Measurements from ENCODE around the gene PLPPR3. TPM values are rescaled to one million over a fixed set of nuclear protein-coding genes. Genes with fewer than 3 reads are reported as not detected.

Gene PLPPR3
- total and polyA plus RNA-seq, 2 donors (not counting 1 experiment from before 2014, with no cell fraction given): 0.19 to 2.5 TPM

GRCh38 chr19:805600-806550 is 15.9 kb downstream of the PLPPR3 start:
- H2AFZ ChIP-seq (ENCODE audit: low read length): no peak overlapping the region
- H3K27me3 ChIP-seq (ENCODE audit: control insufficient read depth, insufficient read depth, low read length): no peaks in the 10 kb centered on the region
- H3K9me3 ChIP-seq (ENCODE audit: control insufficient read depth, insufficient read depth, low read depth, low read length): no peaks in the 10 kb centered on the region
- peaks cover 59% of the 10 kb centered on the region for H3K36me3 ChIP-seq (ENCODE audit: control insufficient read depth, insufficient read depth, low read length)
- no peak overlapping the region for H3K9ac ChIP-seq (ENCODE audit: insufficient read depth, low read length)
- no peak for DNase-seq (ENCODE audit: low read depth in 2 of 2)
- H4K20me1 ChIP-seq (ENCODE audit: control insufficient read depth, extremely low read depth, insufficient read depth, low read length): peaks cover 5% of the 10 kb centered on the region
- no peak overlapping the region for H3K4me2 ChIP-seq (ENCODE audit: extremely low read depth, insufficient read depth, low read length)
- peaks cover 86% of the 10 kb centered on the region for H3K79me2 ChIP-seq (ENCODE audit: control insufficient read depth, insufficient read depth, low read length)
- peaks cover 14% of the 10 kb centered on the region for H3K4me1 ChIP-seq (ENCODE audit: control insufficient read depth, extremely low read depth, insufficient read depth, low read length)
- no peak overlapping the region for H3K27ac ChIP-seq (ENCODE audit: insufficient read depth, low read length)
- TF ChIP-seq, protein P1, sequence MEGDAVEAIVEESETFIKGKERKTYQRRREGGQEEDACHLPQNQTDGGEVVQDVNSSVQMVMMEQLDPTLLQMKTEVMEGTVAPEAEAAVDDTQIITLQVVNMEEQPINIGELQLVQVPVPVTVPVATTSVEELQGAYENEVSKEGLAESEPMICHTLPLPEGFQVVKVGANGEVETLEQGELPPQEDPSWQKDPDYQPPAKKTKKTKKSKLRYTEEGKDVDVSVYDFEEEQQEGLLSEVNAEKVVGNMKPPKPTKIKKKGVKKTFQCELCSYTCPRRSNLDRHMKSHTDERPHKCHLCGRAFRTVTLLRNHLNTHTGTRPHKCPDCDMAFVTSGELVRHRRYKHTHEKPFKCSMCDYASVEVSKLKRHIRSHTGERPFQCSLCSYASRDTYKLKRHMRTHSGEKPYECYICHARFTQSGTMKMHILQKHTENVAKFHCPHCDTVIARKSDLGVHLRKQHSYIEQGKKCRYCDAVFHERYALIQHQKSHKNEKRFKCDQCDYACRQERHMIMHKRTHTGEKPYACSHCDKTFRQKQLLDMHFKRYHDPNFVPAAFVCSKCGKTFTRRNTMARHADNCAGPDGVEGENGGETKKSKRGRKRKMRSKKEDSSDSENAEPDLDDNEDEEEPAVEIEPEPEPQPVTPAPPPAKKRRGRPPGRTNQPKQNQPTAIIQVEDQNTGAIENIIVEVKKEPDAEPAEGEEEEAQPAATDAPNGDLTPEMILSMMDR (conservative IDR thresholded peaks at IDR 0.05 in 1 of 2, IDR thresholded peaks at IDR 0.05 in 1 of 2; ENCODE audit: low read depth in 1 of 2, low read length in 2 of 2): no peak
- TF ChIP-seq EZH2 (IDR thresholded peaks at IDR 0.05; ENCODE audit: low read length, missing control alignments): no peak
- H3K4me3 ChIP-seq (replicated peaks in 1 of 4; ENCODE audit: control extremely low read depth in 1 of 4, insufficient read depth in 1 of 4, low read depth in 3 of 4, low read length in 4 of 4): no peak overlapping the region

DNA sequence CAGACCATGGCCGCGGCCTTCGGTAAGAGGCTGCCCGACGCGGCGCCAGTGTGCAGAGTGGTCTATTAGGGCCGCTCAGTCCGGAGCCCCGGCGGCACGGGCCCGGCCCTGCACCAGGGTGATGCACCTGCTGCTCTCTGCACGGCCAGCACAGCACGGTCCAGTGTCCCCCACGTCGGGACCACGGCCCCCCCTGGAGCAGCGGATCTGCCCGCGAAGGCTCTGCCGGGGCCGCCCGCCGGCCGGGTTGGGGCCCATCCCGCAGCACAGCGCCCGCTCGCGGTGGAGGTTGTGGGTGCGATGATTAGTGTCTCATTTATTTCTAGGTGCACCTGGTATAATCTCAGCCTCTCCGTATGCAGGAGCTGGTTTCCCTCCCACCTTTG is 16.6 kb downstream of the PLPPR3 start:
- Histone ChIP-seq H3K36me3 (ENCODE audit: control insufficient read depth, insufficient read depth, low read length) (peaks cover 56% of the 10 kb centered on the region), H3K4me2 (ENCODE audit: extremely low read depth, insufficient read depth, low read length) (no peak overlapping the region), H3K9ac (ENCODE audit: insufficient read depth, low read length) (no peak overlapping the region), H3K27ac (ENCODE audit: insufficient read depth, low read length) (no peak overlapping the region), H2AFZ (ENCODE audit: low read length) (no peak overlapping the region), H3K4me3 (replicated peaks in 1 of 4; ENCODE audit: control extremely low read depth in 1 of 4, insufficient read depth in 1 of 4, low read depth in 3 of 4, low read length in 4 of 4) (no peak overlapping the region), H3K9me3 (ENCODE audit: control insufficient read depth, insufficient read depth, low read depth, low read length) (no peaks in the 10 kb centered on the region), H3K79me2 (ENCODE audit: control insufficient read depth, insufficient read depth, low read length) (peaks cover 91% of the 10 kb centered on the region), H3K4me1 (ENCODE audit: control insufficient read depth, extremely low read depth, insufficient read depth, low read length) (peaks cover 21% of the 10 kb centered on the region), H4K20me1 (ENCODE audit: control insufficient read depth, extremely low read depth, insufficient read depth, low read length) (peaks cover 6% of the 10 kb centered on the region), H3K27me3 (ENCODE audit: control insufficient read depth, insufficient read depth, low read length) (no peaks in the 10 kb centered on the region)
- TF ChIP-seq EZH2 (IDR thresholded peaks at IDR 0.05; ENCODE audit: low read length, missing control alignments): no peak
- TF ChIP-seq, protein P1 (conservative IDR thresholded peaks at IDR 0.05 in 1 of 2, IDR thresholded peaks at IDR 0.05 in 1 of 2; ENCODE audit: low read depth in 1 of 2, low read length in 2 of 2): no peak
- DNase-seq (ENCODE audit: low read depth in 2 of 2): no peak

DNA sequence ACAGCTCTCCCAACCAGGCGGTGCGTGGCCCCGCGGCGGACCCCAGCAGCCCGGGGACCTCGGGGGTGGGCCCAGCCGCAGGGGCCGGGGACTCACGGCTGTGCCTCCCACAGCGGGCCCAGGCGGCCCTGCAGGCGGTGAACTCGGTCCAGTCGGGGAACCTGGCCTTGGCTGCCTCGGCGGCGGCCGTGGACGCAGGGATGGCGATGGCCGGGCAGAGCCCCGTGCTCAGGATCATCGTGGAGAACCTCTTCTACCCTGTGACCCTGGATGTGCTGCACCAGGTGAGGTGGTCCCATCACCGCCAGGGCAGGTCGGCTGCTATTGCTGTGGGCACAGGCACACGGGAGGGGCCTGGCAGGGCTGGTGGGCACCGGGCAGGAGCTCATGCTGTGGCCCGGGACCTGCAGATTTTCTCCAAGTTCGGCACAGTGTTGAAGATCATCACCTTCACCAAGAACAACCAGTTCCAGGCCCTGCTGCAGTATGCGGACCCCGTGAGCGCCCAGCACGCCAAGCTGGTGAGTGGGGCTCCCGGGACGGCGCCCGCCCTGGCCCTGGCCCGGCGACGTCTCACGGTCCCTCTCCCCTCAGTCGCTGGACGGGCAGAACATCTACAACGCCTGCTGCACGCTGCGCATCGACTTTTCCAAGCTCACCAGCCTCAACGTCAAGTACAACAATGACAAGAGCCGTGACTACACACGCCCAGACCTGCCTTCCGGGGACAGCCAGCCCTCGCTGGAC is 17.2 kb downstream of the PLPPR3 start:
- H3K4me3 ChIP-seq (replicated peaks in 1 of 4; ENCODE audit: control extremely low read depth in 1 of 4, insufficient read depth in 1 of 4, low read depth in 3 of 4, low read length in 4 of 4): no peak overlapping the region
- H3K79me2 ChIP-seq (ENCODE audit: control insufficient read depth, insufficient read depth, low read length): peaks cover 96% of the 10 kb centered on the region
- no peak overlapping the region for H3K9ac ChIP-seq (ENCODE audit: insufficient read depth, low read length)
- H4K20me1 ChIP-seq (ENCODE audit: control insufficient read depth, extremely low read depth, insufficient read depth, low read length): peaks cover 8% of the 10 kb centered on the region
- no peaks in the 10 kb centered on the region for H3K9me3 ChIP-seq (ENCODE audit: control insufficient read depth, insufficient read depth, low read depth, low read length)
- no peaks in the 10 kb centered on the region for H3K27me3 ChIP-seq (ENCODE audit: control insufficient read depth, insufficient read depth, low read length)
- H3K36me3 ChIP-seq (ENCODE audit: control insufficient read depth, insufficient read depth, low read length): peaks cover 57% of the 10 kb centered on the region
- H3K4me2 ChIP-seq (ENCODE audit: extremely low read depth, insufficient read depth, low read length): no peak overlapping the region
- DNase-seq (ENCODE audit: low read depth in 2 of 2): no peak
- no peak overlapping the region for H3K27ac ChIP-seq (ENCODE audit: insufficient read depth, low read length)
- H2AFZ ChIP-seq (ENCODE audit: low read length): no peak overlapping the region
- peaks cover 23% of the 10 kb centered on the region for H3K4me1 ChIP-seq (ENCODE audit: control insufficient read depth, extremely low read depth, insufficient read depth, low read length)
- no peak for TF ChIP-seq EZH2 (IDR thresholded peaks at IDR 0.05; ENCODE audit: low read length, missing control alignments)
- TF ChIP-seq, protein P1 (conservative IDR thresholded peaks at IDR 0.05 in 1 of 2, IDR thresholded peaks at IDR 0.05 in 1 of 2; ENCODE audit: low read depth in 1 of 2, low read length in 2 of 2): no peak
